ENCODE data around the gene CELF2. TPM values are rescaled to one million over a fixed set of nuclear protein-coding genes. Genes with fewer than 3 reads are reported as not detected.

The CELF2 gene
- total and polyA plus RNA-seq, 2 of the 4 experiments (the other 2 are of a cell fraction), result 3.5 to 6.6 TPM

GRCh38 chr10:11208243-11208642 lies 190.6 kb downstream of the CELF2 start:
- dilution Hi-C loops (cut with HindIII; ENCODE audit: low sequenced_read_pairs, unreplicated experiment), result no loop called here
- H3K27ac ChIP-seq (ENCODE audit: insufficient read depth, low read length), result no peak overlapping the region
- no peak overlapping the region for H3K4me3 ChIP-seq (ENCODE audit: insufficient read depth, low read depth, low read length)
- in situ Hi-C loops (cut with MboI; ENCODE audit: low sequenced_read_pairs), result no loop called here
- H3K23ac ChIP-seq (ENCODE audit: low read depth, low read length), result no peak overlapping the region
- no peaks in the 10 kb centered on the region for H3K9me3 ChIP-seq (ENCODE audit: control insufficient read depth, insufficient read depth, low read length)
- H3K14ac ChIP-seq (replicated peaks; ENCODE audit: low read depth, low read length), result no peak overlapping the region
- H3K27me3 ChIP-seq (ENCODE audit: control insufficient read depth, insufficient read depth, low read length), result no peaks in the 10 kb centered on the region
- H2AFZ ChIP-seq (replicated peaks; ENCODE audit: low read length, poor library complexity), result no peak overlapping the region
- H3K79me1 ChIP-seq (ENCODE audit: low read depth in 1 of 2, low read length in 2 of 2), result no peaks in the 10 kb centered on the region
- no peak overlapping the region for H4K5ac ChIP-seq (ENCODE audit: low read depth, low read length)
- H3K4me2 ChIP-seq (ENCODE audit: low read depth, low read length), result no peak overlapping the region
- H2BK15ac ChIP-seq (ENCODE audit: low read depth, low read length), result no peak overlapping the region
- H2BK5ac ChIP-seq (ENCODE audit: low read depth, low read length, poor library complexity, severe bottlenecking), result no peak overlapping the region
- POLR2A ChIA-PET (ENCODE audit: unreplicated experiment), result no interaction called here
- H3K36me3 ChIP-seq (ENCODE audit: control insufficient read depth, insufficient read depth, low read length), result no peaks in the 10 kb centered on the region
- H3K4me1 ChIP-seq (ENCODE audit: control insufficient read depth, insufficient read depth, low read length), result no peaks in the 10 kb centered on the region
- no peak overlapping the region for H4K91ac ChIP-seq (ENCODE audit: insufficient read depth, low read depth, low read length)
- no peaks in the 10 kb centered on the region for H4K20me1 ChIP-seq (ENCODE audit: insufficient read depth, low read length)
- BruUV-seq (replicated peaks), result no TSS peak
- H2BK20ac ChIP-seq (ENCODE audit: low read depth, low read length), result no peak overlapping the region
- no peak for DNase-seq
- ATAC-seq (ENCODE audit: low read depth), result no peak
- TF ChIP-seq CEBPB (IDR thresholded peaks at IDR 0.05; ENCODE audit: low read depth, low read length), result no peak
- no peaks in the 10 kb centered on the region for H3K9me1 ChIP-seq (ENCODE audit: insufficient read depth, low read length)
- no peak overlapping the region for H3K9ac ChIP-seq (ENCODE audit: low read depth, low read length)
- no peak overlapping the region for H3K4ac ChIP-seq (ENCODE audit: low read depth, low read length)
- CTCF ChIA-PET, result no interaction called here
- no peak overlapping the region for H3K18ac ChIP-seq (ENCODE audit: low read depth, low read length)
- 94% methylated on average over 8 of the region's 8 CpGs; no CpG with 5 or more reads in 1 of the 2 experiments for WGBS, 2 experiments (ENCODE audit: extremely low coverage in 2 of 2, insufficient read length in 1 of 2)
- intact Hi-C loops (cut with micrococcal nuclease), result no loop called here
- H3K56ac ChIP-seq (ENCODE audit: extremely low read depth, insufficient read depth, low read length), result no peak overlapping the region
- no peak overlapping the region for H4K8ac ChIP-seq (ENCODE audit: low read depth in 2 of 2, low read length in 2 of 2)
- H2BK120ac ChIP-seq (ENCODE audit: low read depth, low read length), result no peak overlapping the region
- H2AK9ac ChIP-seq (replicated peaks; ENCODE audit: low read depth, low read length, poor library complexity), result no peak overlapping the region
- no peak overlapping the region for H2AK5ac ChIP-seq (ENCODE audit: low read depth, low read length)
